Measurements from ENCODE around the gene CDC42EP5. TPM values are rescaled to one million over a fixed set of nuclear protein-coding genes. Genes with fewer than 3 reads are reported as not detected.

The CDC42EP5 gene
- polyA plus RNA-seq (2011; rRNA removed) (22.5 and 24.7 TPM in 2 replicates), polyA minus RNA-seq (2011; rRNA and poly(A)+ RNA removed) (3.2 and 5.1 TPM in 2 replicates)

- Histone ChIP-seq H3K4me3 (ENCODE audit: low read depth, low read length) (peak within 1 kb of the TSS; percentile 64), H3K27me3 (ENCODE audit: control insufficient read depth, insufficient read depth, low read length) (no peaks in the 10 kb centered on the region), H3K36me3 (ENCODE audit: control insufficient read depth, insufficient read depth, low read length) (peaks cover 5% of the 10 kb centered on the region)
- ChIA-PET CTCF (interaction anchor here (0.9 to 1.5 kb wide), 4 partner anchors 8 to 83 kb away, joined by 3 to 4 read pairs (median 3); partner anchors contain the start of gene LENG8), POLR2A (interaction anchor here (1.0 to 1.1 kb wide), 2 partner anchors 10 to 12 kb away, joined by 4 to 9 read pairs; partner anchors contain the start of gene LENG9)
- DNase-seq (ENCODE audit: low read depth) = peak; percentile 72
- TF ChIP-seq, protein P1, sequence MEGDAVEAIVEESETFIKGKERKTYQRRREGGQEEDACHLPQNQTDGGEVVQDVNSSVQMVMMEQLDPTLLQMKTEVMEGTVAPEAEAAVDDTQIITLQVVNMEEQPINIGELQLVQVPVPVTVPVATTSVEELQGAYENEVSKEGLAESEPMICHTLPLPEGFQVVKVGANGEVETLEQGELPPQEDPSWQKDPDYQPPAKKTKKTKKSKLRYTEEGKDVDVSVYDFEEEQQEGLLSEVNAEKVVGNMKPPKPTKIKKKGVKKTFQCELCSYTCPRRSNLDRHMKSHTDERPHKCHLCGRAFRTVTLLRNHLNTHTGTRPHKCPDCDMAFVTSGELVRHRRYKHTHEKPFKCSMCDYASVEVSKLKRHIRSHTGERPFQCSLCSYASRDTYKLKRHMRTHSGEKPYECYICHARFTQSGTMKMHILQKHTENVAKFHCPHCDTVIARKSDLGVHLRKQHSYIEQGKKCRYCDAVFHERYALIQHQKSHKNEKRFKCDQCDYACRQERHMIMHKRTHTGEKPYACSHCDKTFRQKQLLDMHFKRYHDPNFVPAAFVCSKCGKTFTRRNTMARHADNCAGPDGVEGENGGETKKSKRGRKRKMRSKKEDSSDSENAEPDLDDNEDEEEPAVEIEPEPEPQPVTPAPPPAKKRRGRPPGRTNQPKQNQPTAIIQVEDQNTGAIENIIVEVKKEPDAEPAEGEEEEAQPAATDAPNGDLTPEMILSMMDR (IDR thresholded peaks at IDR 0.05; ENCODE audit: insufficient read depth, low read depth, low read length) = no peak
Observed at GRCh38 chr19:54473071-54473891, at the start of gene CDC42EP5. TSS of gene CDC42EP5 (minus strand) at chr19:54473296. CDS start at chr19:54465547, 7,749 bp downstream.

- TF ChIP-seq, protein P1 (IDR thresholded peaks at IDR 0.05; ENCODE audit: insufficient read depth, low read depth, low read length) = no peak
- POLR2A ChIA-PET = no interaction called here
- no peaks in the 10 kb centered on the region for H3K27me3 ChIP-seq (ENCODE audit: control insufficient read depth, insufficient read depth, low read length)
- H3K4me3 ChIP-seq (ENCODE audit: low read depth, low read length) = no peak overlapping the region
- H3K36me3 ChIP-seq (ENCODE audit: control insufficient read depth, insufficient read depth, low read length) = no peaks in the 10 kb centered on the region
- no peak for DNase-seq (ENCODE audit: low read depth)
- CTCF ChIA-PET = no interaction called here
Observed at GRCh38 chr19:54521860-54522513, 48.9 kb upstream of the CDC42EP5 start.

GRCh38 chr19:54521022-54521859 is 48.1 kb upstream of the CDC42EP5 start:
- ChIA-PET POLR2A (no interaction called here), CTCF (no interaction called here)
- DNase-seq (ENCODE audit: low read depth) = no peak

GRCh38 chr19:54518844-54519243 is 45.7 kb upstream of the CDC42EP5 start:
- CTCF ChIA-PET = no interaction called here

More at GRCh38 chr19:54521022-54521859, 48.1 kb upstream of the CDC42EP5 start:
- Histone ChIP-seq H3K4me3 (ENCODE audit: low read depth, low read length) (no peak overlapping the region), H3K36me3 (ENCODE audit: control insufficient read depth, insufficient read depth, low read length) (no peaks in the 10 kb centered on the region), H3K27me3 (ENCODE audit: control insufficient read depth, insufficient read depth, low read length) (no peaks in the 10 kb centered on the region)
- TF ChIP-seq, protein P1 (IDR thresholded peaks at IDR 0.05; ENCODE audit: insufficient read depth, low read depth, low read length) = no peak

More at GRCh38 chr19:54518844-54519243, 45.7 kb upstream of the CDC42EP5 start:
- POLR2A ChIA-PET = no interaction called here
- no peak for DNase-seq (ENCODE audit: low read depth)
- TF ChIP-seq, protein P1 (IDR thresholded peaks at IDR 0.05; ENCODE audit: insufficient read depth, low read depth, low read length) = no peak
- H3K36me3 ChIP-seq (ENCODE audit: control insufficient read depth, insufficient read depth, low read length) = no peaks in the 10 kb centered on the region
- H3K27me3 ChIP-seq (ENCODE audit: control insufficient read depth, insufficient read depth, low read length) = no peaks in the 10 kb centered on the region
- H3K4me3 ChIP-seq (ENCODE audit: low read depth, low read length) = no peak overlapping the region

Measured in BJ (cell line).